Hematopoietic multipotent progenitor cell treated with erythropoietin and hydrocortisone succinate and interleukin-3 and kit ligand, for 15 days (in vitro differentiated cells): ENCODE data around the gene CHN1.

Experiments used
- DNase-seq: peaks from one replicate; pipeline ENCODE4 v3.0.0-alpha.2; 2015; ENCODE audit warnings: low spot score

CHN1 gene

DNA sequence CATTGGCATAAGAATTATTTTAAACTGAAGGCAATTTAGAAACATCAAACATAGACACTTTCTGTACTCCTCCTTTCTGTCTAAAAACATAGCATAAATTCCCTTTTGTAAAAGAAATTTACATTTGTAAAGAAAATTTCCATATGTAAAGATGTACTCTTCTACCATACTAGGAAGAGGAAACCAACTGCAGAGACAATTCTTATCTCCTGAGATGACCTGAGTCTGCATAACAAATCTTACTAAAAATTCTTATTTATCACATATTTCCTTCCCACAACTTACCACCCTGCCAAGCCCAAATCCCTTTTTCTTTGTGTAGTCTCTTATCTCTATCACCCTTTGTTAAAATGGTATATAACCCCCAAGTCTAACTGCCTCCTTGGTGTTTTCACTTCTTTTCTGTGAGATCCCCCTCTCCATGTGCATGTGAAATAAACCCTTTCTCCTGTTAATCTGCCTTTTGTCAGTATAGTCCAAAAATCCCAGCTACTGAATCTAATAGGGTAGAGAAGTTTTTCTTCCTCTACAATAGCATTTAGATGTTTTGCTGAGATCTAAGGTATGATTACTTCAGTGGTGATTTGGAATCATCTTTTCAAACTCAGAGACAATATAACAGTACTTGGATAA is 81.0 kb downstream of the CHN1 start:
- DNase-seq = no peak

DNA sequence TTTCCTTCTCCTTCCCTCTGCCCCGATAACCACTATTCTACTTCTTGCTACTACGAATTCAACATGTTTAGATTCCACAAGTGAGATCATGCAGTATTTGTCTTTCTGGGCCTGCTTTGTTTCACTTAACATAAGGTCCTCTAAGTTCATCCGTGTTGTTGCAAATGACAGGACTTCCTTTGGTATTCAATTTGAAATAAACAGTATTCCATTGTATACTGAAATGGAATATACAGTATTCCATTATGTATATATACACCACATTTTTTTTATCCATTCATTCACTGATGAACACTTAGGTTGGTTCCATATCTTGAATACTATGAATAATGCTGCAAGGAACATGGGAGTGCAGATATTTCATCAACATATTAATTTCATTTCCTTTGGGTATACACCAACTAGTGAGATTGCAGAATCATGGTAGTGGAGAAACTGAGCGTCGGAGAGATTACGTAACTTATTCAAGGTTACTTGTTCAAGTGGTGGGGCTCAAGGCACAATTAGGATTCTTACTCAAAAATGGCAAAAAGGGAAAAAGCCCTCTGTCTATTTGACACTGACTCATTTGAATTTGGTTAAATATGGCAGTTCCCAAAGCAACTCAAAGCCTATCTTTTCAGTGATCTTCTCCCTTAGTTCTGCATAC is 85.1 kb downstream of the CHN1 start:
- DNase-seq = no peak

DNA sequence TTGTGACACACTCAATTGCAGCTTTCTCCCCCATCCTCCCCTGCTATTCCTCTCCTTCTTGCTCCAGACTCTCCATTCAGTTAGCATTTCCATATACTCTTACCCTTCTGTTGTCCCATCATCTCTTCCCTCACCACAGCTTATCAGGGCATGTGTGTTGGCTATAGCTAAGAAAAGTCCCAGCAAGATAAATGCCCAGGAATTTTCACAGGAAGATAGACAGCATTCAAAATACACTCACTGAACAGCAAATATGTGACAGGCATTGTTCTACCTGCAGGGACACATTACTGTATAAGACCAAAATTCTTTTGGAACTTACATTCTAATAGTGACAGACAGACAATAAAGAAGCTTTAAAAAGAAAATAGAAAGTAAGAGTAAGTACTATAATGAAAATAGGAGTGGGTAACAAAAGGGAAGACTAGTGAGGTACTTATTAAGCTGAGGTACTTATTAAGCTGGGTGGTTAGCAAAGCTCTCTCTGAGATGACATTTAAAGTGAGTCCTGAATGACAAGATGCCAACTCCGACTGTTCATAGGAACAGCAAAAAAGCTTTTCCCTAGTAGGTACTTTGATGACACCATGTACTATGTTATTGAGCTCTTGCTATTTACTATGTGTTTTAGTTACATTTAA is 86.2 kb downstream of the CHN1 start:
- DNase-seq = no peak

DNA sequence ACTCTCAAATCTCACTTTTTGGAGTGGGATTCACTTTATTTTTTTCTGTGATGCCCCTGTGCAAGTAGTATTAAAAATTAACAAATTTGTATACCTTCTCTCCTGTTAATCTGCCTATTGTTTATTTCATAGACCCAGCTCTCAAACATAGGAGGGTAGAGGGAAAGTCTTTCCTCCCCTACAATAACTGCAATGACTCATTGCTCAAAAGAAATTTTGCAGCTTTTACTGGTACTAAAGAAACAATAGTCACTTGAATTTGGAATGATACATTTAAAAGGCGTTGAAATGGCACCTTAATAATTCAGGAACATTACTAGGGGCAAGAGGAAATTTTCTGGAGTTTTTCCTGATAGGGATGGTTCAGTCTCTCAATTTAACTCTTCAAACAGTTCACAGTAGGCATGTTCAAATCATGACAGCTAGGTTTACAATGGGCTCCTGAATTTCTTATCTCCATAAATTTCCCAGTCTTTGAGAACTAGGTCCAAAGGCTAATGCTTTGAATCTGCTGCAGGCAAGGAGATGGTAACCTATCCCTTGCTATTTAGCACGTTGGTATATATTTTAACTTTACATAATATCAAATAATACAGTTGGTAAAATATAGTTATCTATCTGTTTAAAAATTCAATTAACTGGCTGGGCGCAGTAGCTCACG is 88.8 kb downstream of the CHN1 start:
- DNase-seq = no peak

DNA sequence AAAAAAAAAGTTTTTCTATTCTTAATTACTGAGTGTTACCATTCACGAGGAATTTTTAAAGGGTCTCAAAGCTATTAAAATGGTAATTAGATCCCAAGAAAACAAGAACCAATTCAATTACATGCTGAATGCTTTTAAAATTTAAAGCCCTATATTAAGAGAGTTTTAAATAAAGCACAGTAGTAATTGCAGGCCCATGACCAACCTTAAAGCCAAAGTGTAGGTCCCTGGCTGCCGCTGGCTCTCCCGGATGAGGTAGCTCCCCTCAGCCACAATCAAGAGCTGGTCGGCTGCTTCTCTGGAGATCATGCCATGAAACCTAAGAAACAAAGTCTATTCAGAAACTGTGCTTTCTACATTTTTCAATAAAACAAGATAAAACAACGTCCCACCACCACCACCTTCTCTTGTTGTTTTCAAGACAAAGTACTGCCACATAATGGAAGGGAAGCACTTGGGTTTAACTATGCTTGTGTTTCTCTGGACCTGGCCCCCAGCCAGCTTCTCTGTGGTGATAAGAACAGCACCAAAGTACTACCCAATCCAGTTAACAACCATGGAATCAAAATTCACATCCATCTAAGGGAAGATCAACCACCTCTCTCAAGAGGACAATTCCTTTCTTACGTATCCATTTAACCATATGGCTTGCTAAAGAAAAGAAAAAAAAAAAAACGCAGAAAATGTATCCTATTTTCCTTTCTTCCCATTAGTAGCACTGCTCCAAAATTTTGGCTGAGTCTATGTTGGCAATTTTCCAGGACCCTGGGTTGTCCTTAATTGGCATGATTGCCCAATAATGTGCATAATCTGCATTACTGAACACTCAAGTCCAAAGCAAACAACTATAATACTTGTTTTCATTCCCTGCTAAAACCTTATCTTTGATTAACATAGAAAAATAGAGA is 90.1 kb downstream of the CHN1 start:
- DNase-seq = no peak

DNA sequence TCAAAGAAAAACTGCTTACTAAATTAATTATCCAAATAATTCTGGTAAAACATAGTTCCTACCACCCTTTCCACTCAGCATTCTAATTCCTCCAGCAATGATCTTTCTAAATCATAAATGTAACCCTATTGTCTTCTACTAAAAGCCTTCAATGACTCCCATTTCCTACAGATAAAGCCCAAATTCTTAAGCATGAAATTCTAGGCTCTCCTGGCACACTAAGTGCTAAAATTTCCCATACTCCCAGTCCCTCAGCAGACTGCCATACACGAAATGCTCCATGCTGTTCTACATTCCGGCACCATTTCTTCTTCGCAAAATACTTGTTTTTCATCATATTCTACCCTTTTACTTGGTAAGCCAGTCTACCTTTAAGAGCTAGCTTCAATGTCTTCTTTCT is 96.9 kb downstream of the CHN1 start:
- no peak for DNase-seq

DNA sequence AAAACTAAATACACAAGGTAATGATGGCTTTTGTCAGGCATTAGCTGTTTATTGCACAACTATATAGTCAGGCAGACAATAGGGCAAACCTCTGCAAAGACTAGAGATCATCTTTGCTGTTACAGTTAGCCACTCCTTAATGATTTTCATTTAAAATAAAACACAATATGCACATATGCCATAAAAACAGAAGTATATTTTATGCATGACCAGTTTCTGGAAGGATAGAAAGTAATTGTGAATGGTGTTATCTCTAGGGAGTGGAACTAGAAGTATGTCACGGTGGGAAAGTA is 102.0 kb downstream of the CHN1 start:
- DNase-seq = no peak

DNA sequence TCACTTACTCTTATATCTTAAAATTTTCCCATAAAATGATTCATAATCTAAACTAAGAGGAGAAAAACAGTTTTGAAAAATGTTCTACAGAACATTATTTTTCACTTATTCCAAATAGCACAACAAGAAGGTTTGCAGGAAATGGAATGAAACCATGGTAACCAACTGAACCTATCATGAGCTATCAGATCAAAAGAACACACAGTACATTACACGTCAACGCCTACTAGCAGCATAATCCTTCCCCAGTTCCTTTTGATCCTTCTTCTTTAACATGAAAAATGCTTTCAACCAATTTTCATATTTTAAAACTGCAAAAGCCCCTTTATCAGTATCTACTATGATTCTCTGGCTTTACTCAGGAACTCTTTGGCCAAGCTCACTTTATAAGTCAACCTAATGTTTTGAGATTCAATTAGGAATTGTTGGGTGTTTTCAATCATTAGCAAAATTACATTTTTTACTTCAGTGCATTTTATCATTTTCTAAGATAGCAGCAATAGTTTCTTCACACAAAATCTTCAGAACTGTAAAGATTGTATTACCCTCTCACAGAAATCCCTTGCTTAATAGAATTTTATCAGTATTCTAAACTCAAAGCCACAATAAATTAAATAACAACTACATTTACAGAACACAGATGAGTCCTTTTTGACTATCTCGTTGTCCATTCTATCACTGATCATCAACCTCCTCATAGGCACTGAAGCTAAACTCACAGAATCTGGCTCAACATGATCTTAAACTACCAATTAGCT is 102.5 kb downstream of the CHN1 start:
- DNase-seq = no peak

DNA sequence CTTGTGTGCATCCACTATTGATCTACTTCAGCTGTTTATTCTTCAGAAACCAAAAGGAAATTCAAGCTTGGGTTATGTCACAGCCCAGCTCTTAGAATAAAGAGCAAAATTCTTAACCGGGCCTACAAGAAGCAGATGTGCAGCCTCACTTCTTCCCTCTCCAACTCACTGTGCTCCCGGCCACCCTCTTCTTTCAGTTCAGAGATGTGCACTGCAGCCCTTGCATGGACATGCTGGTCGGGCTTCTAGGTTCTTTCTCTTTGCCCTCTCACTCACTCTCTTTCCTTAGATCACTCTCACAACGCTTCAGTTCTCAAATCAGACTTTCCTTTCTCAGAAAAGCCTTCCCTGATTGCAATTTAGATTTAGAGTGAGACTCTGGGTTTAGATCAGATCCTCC is 104.1 kb downstream of the CHN1 start:
- no peak for DNase-seq

DNA sequence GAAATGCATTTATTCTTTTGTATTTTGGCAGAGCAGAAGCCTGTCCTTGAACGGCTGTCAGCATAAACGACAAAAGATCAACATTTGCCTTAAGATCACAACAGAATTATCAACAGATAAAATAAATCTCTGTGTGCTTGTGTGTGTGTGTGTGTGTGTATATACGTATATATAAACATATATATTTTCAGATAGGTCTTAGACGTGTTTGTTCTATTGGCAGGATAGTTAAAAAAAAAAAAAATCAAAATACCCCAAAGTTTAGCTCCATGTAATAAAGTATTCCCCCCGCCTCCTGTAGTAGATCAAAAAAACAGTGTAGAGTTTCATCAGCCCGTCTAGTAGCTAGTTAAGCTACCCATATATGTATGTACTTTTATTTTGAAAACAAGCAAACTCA is 107.9 kb downstream of the CHN1 start:
- no peak for DNase-seq

DNA sequence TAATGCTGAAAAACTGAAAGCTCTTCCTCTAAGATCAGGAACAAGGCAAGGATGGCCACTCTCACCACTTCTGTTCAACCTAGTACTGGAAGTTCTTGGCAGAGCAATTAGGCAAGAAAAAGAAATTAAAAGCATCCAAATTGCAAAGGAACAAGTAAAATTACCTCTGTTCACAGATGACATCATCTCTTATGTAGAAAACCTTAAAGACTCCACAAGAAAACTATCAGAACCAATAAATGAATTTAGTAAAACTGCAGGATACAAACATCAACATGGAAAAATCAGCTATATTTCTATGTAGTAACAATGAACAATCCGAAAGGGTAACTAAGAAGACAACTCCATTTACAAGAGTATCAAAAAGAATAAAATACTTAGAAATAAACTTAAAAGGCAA is 112.2 kb downstream of the CHN1 start:
- DNase-seq = no peak

DNA sequence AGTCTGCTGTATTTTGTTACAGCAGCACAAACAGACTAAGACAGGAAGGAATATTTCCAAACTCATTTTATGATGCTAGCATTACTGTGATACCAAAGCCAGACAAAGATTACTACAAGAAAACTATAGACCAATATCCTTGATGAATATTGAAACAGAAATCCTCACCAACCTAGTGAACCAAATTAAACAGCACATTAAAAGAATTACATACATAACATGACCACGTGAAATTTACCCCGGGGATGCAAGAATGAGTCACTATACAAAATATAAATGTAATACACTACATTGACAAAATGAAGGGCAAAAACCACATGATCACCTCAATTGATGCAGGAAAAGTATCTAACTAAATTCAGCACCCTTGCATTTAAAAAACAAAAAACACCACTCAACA is 112.6 kb downstream of the CHN1 start:
- no peak for DNase-seq

DNA sequence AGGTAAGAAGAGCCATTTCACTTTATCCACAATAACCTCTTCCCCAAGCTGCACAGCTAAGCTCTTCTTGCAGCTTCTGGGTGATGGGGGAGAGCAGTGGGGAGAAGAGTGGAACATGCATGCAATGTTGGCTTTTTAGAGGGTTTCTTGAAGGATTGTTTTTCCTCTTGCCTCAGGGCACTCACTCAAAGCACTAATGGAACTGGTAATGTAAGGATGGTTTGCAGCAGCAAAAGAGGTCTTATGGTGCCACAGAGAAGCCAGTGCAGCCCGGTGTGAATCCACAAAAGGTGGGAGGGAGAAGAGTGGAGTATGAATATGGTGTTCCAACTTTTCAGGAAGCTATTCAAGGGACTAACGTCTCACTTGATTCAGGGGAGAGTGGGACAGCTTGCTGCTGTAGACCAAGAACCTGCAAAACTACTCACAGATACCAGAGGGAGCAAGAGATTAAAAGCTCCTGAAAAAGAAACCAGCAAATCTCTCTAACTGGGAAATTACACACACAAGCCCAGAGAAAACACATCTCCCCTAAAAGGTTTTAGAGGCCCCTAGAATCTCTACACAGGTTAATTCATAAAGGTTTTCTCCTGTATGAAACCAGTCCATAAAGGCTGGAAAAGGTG is 116.4 kb downstream of the CHN1 start:
- DNase-seq = no peak

DNA sequence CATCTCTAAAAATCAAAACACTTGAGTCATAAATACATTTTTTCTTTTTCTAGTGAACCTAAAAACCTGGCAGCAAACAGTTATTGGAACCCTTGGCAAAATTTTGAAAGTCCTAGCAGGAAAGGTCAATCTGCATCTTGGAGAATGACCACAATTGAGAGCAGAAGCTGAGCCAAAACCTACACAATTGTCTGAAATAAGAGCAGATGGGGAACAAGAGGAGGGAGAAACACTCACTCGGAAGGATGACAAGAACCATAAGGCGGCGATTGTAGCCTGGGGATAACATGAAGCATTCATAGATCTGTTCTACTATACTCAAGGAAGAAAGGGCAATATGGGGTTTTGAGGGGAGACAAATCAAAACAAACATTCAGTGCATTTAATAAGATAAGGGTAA is 117.0 kb downstream of the CHN1 start:
- DNase-seq = no peak

DNA sequence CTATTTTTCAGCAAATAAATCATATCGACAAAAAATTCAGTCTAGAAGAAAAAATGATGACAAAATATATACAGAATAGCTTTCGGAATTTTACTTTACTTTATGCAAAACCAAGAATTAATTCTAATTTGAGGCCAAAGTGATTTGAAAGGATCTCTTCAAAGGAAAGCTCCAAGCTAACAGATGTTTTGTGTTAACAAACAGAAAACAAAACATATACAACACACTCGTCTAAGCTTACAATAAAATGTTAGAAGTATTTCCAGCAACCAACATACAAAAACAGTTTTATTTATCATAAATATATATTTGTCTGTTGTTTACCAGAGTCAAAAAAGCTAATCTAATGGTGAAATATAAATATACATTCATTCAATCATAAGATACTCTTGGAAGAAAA is 122.8 kb downstream of the CHN1 start:
- DNase-seq = no peak

DNA sequence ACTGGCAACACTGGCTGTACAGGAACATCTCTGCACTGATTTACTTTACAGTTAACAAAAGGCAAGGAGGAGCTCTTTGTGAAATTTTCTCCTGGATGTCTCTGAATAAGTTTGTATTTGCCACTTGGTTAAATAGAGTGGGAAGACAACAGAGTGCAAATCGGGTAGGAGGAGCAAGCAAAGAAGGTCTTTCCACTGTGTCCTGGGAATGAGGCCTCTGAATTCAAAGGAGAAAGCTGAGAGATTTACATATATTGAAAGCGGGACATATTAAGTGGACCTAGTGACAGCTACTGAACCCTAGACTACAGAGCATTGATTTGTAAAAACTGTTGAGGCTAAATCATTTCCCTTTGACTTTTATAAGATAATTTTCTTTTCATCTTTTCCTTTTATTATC is 123.5 kb downstream of the CHN1 start:
- no peak for DNase-seq

DNA sequence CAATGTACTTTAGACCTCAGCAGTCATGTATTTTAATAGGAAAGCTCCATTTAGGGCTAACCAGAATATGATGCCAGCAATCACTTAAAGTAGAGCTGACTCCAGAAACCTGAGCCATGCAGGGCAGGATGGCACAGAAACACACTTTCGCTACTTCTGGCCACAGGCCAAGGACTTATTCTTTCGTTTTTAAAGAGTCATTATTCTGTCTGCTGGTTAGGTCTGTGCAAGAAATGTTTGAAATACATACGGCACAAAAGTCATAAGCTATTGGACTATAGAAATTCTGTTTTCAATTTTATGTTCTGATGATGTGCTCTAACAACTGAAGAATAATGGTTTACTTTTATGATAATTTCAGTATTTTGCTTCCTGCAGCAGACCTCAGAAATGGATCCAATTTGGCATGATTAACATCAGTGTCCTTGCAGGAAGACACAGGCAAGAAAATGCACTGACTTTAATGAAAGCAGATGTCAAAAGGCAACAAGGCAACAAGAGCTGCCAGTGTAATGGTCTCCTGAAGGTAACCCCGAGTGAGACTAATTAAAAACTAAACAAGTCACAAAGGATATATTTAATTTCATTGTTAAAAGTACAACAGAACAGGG is 126.5 kb downstream of the CHN1 start:
- DNase-seq = no peak

DNA sequence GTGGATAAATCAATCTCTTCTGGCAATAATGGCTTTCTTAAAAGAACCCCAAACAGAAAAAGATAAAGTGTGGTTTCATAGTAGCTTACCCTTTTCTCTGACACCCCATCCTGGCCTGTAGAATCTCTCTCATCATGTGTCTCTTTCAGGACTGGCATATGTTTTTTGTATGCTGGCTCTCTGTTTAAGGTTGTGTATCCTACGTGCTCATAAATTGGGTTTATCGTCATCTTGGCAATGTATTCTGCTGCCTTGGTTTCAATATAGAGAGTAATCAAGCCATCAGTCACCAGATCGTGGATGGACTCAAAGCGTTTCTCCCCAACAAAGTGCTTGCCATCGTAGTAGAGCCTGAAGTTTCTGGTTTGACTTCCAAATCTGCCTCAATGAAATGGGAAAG is 127.4 kb downstream of the CHN1 start:
- DNase-seq = no peak

DNA sequence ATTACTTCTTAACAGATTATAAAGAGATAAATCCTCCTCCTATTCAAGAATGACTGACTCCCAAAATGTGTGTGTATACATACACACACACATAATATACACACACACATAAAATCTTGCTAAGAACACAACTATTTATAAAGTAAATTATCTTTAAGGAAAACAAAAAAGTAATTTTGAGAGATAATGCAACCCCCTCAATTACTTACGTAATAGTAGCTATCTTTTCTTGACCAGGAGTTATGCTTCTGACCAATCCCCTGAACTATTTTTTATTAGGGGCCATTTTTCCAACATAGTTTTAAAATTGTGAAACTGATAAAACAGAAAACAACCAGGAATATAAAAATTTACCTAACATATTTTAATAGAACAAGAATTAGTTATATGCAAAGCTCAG is 127.9 kb downstream of the CHN1 start:
- DNase-seq = no peak

DNA sequence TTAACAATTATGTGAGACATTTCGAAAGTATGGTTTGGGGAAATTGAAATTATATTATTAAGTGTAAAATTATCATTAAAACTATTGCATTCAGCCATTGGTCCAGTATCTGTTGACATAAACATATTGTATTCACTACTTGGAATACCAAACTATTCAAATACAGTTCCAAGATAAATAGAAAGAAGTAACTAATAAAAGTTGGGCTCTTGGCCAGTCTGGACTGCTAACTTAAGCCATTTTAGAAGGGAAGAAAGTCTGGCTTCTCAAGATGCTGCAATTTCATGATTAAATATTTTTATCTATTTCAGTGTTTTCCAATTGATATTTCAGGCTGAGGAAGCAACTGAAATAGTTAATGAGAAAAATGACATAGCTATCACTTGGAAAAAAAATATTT is 131.1 kb downstream of the CHN1 start:
- DNase-seq = no peak

DNA sequence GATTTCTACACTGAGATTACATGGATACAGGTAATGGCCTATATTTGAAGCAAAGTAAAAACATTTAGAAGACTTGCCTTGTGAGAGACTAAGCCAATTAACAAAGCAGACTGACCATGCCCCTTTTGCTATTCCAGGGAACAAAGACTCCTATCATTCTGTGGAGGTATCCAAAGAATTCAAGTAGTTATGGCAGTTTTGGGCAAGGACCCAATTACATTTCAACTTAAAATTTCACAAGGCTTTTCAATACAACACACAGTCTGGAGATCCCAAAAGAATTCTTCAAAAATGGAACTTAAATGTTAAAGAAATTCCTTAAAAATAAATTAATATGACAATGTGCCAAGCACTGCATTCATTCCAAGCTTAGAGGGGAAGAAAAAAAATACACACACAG is 131.7 kb downstream of the CHN1 start:
- DNase-seq = no peak
